ENCODE measurements around the gene FBXL12.
"Not testable (repeated sequence)": the region's sequence is repeated elsewhere in the genome, so short reads cannot be mapped to it uniquely, and the experiment has no call there.

Gene FBXL12

GRCh38 chr19:9836021-9836420 is 17.1 kb upstream of the FBXL12 start:
- DNase-seq: peak; percentile 53

GRCh38 chr19:9835507-9835949 is 16.6 kb upstream of the FBXL12 start:
- no peak for DNase-seq

DNA sequence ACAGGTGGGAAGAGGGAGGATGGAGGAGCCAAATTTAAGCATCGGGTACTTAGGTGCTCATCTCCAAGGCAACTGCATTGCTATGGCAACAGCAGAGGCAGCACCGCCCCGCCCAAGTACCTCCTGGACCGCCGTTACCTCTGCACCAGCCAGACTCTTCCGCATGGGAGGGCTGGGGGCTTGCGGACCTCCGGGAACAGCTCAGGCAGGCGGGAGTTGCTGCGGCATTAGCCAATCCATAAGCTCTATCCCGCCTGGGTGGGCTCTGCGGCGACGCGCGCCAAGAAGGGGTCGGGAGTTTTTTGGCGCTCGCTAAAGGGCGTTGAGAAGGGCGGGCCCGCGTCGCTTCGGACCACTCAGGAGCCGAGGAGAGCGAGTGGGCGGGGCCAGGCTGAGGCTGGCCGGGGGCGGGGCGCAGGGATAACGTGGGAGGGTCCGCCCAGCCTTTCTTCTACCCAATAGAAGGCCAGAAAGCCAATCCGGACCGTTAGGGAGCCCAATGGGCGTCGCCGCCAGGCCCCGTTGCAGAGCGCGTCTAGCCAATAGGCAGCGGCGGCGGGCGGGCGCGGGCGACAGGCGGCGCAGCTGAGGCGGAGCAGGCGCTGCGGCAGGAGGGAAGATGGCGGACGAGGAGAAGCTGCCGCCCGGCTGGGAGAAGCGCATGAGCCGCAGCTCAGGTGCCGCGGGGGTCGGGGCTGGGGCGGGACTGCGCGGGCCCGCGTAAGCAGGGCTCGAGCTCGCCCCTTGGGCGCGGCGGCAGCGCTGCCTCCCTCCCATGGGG is 16.0 kb upstream of the FBXL12 start, which contains the start of gene PIN1:
TSS of gene PIN1 (plus strand) at position 593 of the 781 bp plus-strand sequence. CDS start at position 620, 27 bp downstream.
- DNase-seq: peak; percentile 100

GRCh38 chr19:9834307-9834725 is 15.4 kb upstream of the FBXL12 start:
- DNase-seq: no peak

- peak; percentile 42 for DNase-seq
Observed at GRCh38 chr19:9828551-9829063, 9.7 kb upstream of the FBXL12 start.

DNA sequence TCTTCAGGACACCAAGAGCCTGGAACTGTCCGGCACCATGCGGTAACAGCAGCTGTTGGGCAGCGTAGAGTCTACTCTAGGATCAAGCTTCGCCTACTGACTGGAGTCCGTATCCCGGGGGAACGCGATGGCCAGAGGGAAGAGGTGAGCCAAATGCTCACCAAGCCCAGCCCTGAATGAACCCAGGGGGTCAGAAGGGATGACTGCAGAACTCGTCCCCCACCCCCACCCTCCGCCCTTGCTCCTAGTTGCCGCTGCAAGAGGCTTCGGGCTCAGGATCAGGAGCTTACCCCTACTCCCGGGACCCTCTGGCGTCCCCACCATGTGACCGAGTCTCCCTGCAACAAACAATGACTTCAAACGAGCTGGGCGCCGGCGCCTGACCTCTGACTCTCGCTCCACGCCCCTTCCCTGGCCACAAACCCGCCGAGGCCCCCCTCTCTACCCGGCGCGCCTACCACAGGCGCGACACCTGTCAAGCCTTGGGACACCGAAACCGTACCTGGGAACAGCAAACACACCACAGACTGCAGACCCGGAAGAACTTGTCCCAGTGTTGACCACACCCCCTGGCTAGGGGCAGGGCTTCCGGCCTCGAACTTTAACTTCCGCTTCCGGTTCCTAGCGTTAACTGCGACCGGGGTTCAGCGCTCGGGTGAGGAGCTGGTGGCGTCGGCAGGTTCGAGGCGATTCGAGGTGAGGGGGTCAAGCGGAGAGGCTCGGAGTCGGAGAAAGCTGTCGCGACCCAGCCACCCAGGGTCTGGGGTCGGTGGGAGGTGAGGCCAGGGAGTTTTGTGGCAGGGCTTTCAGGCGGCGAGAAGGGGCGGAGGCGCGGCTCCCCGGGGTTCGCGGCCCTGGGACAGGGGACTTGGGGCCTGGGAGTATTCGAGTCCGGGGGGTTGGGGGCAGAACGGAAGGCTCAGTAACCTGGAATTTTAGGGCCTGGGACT is 8.7 kb upstream of the FBXL12 start, which contains the start of gene UBL5:
TSS of gene UBL5 (plus strand) at position 630 of the 950 bp plus-strand sequence. CDS start 420 bp downstream, outside the sequence.
- DNase-seq: peak; percentile 98

DNA sequence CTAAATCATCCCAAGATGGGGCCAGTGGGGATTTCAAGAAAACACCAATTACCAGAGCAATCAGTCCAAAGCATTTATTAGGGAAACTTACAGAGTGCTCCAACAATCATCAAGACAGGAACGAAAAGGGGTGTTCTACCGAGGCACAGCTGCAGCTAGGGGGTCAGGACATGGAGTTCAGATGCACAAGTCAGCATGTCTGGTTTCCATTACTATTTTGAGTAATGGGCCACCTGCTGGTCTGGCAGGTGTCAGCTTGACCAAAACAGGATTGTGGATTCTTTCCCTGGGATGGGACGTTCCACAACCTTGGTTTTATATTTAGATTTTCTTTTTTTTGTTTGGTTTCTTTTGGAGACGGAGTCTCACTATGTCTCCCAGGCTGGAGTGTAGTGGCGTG is 4.9 kb upstream of the FBXL12 start:
- no peak for DNase-seq

DNA sequence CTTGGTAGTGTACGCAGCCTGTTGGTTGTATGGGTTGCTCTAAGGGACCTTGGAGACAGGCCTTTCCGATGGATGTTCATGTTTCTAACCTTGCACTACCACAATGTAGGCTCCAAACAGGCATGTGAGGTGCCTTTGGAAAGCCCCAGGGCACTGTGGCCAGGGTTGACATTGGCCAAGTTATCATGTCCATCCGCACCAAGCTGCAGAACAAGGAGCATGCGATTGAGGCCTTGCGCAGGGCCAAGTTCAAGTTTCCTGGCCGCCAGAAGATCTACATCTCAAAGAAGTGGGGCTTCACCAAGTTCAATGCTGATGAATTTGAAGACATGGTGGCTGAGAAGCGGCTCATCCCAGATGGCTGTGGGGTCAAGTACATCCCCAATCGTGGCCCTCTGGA is 1.2 kb upstream of the FBXL12 start:
- DNase-seq: not testable (repeated sequence)

DNA sequence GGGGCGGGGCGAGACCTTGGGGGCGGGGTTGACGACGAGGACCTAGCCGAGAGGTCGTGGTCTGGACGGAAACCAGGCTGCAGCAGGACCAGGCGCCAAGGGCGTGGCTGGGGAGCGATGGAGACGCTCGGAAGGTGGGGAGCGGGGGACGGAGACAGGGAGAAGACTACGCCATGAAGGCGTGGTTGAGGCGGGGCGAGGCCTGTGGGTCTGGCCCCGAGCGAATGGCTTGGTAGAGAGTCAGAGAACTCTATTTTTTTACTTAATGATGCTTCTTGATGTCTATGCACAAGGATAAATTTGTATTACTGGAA is 674 bp upstream of the FBXL12 start:
- no peak for DNase-seq

DNA sequence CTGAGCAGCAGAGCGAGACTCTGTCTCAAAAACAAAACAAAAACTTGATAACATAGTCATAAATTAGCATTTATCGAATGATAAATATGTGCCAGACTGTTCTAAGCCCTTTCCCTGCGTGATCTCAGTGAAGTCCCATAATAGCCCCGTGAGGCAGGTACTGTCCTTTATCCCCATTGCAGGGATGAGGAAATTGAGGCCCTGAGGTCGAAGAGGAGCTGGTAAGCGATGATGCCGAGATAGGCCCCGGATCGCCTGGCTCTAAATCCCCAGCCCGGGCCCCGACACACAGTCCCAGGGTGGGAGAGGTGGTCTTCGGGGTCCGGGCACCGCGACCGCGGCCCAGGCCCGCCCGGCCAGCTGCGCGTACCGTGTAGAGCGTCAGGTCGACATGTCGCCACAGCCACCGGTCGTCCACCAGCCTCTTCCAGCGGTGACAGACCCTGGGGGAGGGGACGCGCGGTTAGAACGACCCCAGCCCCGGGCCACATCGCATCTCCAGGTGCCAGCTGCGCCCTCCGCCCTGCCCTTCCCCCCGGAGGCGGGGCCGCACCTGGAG is 625 bp downstream of the FBXL12 start:
- peak; percentile 53 for DNase-seq

GRCh38 chr19:9811139-9811538 is 7.7 kb downstream of the FBXL12 start:
- no peak for DNase-seq

DNA sequence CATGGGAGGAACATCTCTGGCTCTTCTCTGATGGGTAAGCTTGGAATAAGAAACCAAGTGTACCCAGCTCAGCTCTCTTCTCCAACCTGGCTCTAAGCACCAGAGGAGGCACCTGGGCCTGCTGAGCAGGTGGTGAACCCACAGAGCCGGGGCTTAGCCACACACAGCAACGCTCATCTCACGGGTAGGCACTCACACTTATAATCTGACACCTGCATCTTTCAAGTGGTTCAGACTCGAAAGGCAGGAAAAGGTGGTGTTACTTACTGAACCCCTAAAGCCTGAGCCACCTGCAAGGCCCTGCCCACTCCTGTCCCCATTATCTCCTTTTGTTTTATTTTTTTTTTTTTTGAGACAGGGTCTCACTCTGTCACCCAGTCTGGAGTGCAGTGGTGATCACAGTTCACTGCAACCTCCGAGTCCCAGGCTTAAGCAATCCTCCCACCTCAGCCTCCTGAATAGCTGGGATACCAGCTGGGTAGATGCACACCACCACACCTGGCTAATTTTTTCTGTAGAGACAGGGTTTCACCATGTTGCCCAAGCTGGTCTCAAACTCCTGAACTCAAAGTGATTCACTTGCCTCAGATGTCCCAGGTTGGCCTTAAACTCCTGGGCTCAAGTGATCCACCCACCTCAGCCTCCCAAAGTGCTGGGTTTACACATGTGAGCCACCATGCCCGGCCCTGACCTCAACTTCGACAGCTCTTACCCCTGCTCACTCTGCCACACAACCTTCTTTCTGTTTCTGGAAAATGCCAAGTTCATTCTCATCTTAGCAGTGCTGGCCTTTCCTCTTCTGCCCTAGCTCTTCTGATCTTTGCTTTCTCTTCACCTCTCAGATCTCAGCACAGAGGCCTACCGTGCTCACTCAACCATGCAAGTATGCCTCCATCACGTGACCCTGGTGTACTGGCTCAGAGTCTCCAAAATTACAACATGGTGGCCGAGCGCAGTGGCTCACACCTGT is 9.7 kb downstream of the FBXL12 start:
- DNase-seq: no peak

DNA sequence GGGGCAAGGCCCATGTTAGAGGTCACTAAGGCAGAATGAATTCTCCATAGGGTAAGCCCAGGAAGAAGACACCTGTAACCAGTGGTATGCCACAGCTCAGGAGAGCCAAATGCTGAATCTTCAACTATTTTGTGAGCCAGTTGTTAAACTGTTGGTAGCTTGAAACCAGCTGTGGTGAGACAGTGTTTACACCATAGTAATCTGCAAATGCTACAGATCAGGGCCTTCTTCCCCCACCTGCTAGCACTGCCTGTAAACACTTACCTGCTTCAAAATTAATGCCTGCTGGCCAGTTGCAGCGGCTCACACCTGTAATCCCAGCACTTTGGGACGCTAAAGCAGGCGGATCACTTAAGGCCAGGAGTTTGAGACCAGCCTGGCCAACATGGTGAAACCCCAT is 12.1 kb downstream of the FBXL12 start:
- no peak for DNase-seq

DNA sequence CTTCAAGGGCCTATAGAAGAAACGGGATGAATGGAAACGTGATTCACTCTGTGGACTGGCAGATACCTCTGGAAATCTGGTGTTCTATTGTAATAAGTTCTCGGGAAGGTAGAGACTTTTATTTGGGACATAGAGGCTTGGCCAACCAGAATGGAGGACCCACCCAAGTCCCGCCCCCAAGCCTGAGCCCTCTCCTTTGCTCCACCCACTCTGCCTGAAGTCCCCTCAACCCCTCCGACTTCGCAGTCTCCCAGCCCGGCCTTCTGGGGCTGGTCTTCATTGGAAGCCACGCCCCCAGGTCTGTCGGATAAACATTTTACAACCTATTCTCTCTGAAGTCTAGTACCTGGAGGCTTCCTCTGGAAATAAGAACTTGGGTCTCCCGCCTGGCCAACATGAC is 16.9 kb downstream of the FBXL12 start:
- DNase-seq: no peak

GRCh38 chr19:9799162-9799561 is 19.7 kb downstream of the FBXL12 start:
- no peak for DNase-seq

DNA sequence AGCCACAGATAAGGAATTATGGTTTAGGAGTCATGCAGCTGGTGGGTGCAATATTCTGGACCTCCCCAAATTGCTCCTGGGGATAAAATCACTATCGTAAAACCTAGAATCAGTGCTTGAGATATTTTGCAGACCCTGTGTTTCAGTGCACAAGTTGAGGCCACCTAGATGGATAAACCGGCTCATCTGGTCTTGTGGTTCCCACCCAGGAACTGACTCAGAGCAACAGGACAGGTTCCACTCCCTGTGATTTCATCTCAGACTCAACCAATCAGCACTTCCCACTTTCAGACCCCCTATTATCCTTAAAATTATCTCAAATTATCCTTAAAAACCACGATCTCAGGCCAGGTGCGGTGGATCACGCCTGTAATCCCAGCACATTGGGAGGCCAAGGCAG is 21.0 kb downstream of the FBXL12 start:
- DNase-seq: no peak

DNA sequence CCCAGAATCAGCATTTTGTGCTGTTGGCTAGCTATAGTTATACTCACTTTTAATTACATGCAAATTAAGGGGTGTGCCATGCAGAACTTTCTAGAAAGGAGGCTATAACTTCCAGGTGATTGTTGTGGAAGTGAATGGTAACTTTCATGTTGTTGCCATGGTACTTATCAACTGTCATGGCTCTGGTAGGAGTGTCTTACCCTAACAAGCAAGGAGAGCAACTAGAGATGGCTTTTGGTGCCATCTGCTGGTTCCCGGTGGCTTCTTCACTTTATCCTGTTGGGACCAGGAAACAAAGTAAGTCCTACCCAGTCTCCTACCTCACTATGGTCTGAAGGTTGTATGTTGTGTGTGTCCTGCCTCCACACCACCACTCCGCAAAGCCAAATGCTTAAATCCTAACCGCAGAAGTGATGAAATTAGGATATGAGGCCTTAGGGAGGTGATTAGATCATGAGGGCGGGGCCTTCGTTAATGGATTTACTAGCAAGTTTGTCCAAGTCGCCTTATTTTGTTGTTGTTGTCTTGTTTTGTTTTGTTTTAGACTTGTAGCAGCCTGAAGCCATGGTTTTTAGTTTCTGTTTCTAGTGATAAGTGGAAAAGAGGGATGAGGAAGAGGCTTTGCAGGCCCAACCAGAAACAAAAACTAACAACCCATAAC is 22.6 kb downstream of the FBXL12 start:
- DNase-seq: peak; percentile 98

DNA sequence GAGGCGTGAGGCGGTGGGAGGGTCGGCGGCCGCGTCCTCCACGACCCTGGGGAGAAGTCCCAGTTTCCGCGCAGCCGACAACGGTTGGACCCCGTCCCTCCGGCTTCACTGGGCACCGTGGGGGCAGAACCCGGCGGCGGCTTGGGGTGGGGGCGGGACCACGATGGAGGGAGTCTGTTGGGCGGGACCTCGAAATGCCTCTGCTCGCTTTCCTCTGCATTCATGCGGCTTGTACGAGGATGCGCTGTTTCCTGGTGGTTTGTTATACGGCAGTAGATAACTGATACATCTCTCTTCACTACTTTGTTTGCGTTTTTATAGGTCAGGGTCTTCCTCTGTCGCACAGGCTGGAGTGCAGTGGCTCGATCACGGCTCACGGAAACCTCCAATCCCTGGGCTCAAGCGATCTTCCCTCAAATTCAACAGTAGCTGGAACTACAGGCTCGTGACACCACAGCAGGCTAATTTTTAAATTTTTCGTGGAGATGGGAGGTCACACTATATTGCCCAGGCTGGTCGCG is 25.7 kb downstream of the FBXL12 start:
- peak; percentile 75 for DNase-seq

GRCh38 chr19:9792206-9793070 is 26.4 kb downstream of the FBXL12 start:
- peak; percentile 99 for DNase-seq

Measured in OCI-M1 (cell line).